HT-29 (cell line): Measurements from ENCODE around the gene NUMB. TPM values are rescaled to one million over a fixed set of nuclear protein-coding genes. Genes with fewer than 3 reads are reported as not detected.

ENCODE experiments used
- DNase-seq: peaks from one replicate; pipeline ENCODE4 v3.0.0-alpha.2; 2015; ENCODE audit warnings: low spot score
- total RNA-seq: library from RNA; depleted of rRNA; stranded (reverse); fragments of >200 nt; shearing (Covaris generic); gene quantifications from 2 replicates; pipeline ENCODE4 v1.2.3, GENCODE V29; 2014; rRNA removed

NUMB gene
- total RNA-seq, result 19.6 and 19.9 TPM in 2 replicates

DNA sequence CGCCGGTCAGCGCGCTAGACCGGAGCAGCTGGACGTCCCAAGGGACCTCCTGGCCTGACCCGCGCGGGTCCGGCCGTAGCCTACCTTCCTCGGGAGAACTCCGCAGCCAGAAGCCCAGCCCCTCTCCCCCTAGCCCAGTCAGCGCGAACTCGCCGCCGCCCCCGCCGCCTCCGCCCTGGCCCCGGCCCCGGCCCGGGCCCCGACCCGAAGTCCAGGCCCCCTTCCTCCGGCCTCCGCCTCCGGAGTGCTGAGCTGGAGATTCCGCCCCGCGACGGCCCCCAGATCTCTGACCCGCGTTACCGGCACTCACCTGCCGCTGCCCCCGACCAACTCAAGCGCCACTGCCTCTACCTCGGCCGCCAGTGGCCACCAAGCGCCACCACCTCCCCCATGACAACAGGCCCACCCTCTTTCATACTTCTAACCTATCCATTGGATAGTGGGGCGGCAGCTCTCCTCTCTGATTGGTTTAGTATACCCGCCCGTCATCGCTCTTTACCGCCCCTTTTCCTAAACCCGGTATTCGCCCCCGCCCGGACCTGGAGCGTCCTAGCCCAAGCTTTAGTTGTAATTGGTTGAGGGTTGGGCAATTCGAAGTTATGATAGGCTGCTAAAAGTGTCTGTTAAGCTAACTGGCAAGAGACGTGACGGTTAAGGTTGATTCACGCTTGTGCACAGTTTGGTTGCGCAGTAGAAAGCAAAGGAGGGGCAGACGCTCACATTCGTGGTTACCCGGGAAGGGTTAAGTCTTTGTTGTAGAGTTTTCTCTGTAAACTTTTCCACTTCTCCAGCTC lies at the start of gene NUMB:
NUMB (minus strand) TSS at position 364 of the 794 bp plus-strand sequence. CDS start 102,795 bp downstream, outside the sequence.
- peak; percentile 97 for DNase-seq

GRCh38 chr14:73503648-73504047 lies 45.3 kb upstream of the NUMB start:
- no peak for DNase-seq

- no peak for DNase-seq
These were observed 43.8 kb upstream of the NUMB start for GRCh38 chr14:73502017-73502619.

DNA sequence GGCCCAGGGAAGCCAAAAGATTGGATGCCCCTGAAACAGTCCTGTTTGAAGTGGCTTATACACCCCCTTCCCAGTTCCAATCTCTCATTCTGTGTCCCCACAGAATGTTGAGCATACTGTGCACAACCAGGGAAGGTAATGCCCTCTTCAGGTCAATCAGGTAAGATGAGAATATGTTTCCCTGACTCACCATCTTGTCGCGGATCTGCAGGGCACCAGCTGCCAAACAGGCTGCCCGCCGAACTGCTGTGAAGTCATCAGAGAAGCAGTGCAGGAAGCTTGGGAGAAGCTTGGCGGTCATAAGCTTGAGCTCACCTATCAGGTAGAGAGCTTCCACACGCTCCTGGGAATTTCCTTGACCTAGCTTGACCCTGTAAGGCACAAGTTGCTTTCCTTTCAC lies 42.0 kb upstream of the NUMB start:
- peak; percentile 35 for DNase-seq

GRCh38 chr14:73494593-73494992 lies 36.2 kb upstream of the NUMB start:
- DNase-seq, result no peak

GRCh38 chr14:73492670-73493069 lies 34.3 kb upstream of the NUMB start:
- no peak for DNase-seq

- DNase-seq, result no peak
These were observed 33.8 kb upstream of the NUMB start for GRCh38 chr14:73492043-73492552.

DNA sequence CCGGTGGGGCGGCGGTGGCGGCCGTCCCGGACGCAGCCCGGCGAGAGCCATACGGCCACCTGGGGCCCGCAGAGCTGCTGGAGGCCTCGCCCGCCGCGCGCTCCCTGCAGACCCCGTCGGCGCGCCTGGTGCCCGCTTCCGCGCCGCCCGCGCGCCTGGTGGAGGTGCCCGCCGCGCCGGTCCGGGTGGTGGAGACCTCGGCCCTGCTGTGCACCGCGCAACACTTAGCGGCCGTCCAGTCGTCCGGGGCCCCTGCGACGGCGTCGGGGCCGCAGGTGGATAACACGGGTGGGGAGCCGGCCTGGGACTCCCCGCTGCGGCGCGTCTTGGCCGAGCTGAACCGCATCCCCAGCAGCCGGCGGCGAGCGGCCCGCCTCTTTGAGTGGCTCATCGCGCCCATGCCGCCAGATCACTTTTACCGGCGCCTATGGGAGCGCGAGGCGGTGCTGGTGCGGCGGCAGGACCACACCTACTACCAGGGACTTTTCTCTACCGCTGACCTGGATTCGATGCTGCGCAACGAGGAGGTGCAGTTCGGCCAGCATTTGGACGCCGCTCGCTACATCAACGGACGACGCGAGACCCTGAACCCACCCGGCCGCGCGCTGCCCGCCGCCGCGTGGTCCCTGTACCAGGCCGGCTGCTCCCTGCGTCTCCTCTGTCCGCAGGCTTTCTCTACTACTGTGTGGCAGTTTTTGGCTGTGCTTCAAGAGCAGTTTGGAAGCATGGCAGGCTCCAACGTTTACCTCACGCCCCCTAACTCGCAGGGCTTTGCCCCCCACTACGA lies 33.1 kb upstream of the NUMB start:
- DNase-seq, result peak; percentile 54

DNA sequence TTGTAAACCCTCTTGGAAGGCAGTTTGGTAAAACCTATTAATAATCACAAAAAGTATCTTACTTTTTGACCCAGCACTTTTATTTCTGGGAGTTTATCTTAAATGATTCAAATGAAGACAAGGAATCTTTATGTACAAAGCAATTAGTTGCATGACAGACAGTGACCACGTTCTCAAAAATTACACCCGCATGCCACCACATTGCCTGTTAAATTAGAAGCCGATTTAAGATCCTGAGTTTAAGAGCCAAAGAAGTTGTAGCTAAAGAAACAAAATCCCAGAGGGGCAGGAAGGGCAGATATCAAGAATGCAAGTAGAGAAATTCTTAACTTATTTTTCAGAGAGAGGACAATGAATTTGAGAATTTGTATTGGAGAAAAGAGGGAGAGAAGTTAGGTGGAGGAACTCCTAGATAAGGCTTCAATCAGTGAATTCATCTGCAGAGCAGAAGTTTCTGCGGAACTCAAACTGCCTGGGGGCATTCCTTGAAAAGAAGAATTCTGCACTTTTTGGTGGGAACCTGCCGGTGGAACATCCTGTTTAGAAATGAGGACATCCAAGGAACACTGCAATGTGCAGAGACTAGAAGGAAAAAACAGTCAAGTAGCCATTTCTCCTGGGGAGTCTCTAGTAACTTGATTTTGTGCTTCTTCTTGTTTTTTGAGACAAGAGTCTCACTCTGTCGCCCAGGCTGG lies 31.3 kb upstream of the NUMB start:
- DNase-seq, result no peak

- no peak for DNase-seq
These were observed 20.3 kb upstream of the NUMB start for GRCh38 chr14:73478684-73479083.

DNA sequence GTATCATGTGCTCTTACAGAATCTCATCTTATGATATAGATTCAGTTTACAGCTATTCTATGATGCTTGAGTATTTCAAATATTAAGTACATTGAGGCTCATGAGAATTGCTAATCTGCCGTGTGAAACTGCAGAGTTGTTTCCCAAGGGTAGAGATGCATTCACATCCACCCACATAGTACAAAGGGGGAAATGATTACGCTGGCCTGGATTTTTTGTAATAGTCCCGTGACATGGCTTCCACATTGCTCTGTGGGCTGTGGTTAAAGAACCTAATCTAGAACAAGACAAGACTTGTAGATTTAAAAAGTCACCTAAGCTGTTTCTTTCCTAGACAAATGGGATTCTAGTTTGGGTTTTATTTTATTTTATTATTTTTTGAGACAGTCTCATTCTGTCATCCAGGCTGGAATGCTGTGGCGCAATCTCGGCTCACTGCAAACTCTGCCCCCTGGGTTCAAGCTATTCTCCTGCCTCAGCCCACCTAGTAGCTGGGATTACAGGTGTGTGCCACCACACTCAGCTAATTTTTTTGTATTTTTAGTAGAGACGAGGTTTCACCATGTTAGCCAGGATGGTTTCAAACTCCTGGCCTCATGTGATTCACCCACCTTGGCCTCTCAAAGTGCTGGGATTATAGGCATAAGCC lies 19.4 kb upstream of the NUMB start:
- DNase-seq, result no peak

DNA sequence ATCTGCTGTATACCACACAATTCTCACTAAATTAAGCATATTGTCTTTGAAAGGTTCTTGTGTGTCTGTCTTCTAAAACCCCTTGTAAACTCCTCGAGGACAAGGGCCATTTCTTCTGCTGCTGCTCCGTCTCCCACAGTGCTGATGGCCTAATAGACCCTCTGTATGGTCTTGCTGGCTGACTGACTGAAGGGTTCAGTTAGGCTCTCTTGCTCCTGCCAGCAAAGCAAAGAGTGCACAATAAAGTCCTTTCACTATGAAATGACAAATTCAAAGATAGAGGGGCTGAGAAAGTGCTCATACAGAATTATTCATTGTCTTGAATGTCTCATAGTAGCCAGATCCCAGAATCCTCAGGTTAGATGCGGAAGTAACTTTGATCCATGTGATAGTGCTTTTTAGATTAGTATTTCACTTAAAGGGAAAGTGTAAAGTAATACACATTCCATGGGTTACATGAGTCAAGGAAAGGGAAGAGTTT lies 18.1 kb upstream of the NUMB start:
- DNase-seq, result no peak

DNA sequence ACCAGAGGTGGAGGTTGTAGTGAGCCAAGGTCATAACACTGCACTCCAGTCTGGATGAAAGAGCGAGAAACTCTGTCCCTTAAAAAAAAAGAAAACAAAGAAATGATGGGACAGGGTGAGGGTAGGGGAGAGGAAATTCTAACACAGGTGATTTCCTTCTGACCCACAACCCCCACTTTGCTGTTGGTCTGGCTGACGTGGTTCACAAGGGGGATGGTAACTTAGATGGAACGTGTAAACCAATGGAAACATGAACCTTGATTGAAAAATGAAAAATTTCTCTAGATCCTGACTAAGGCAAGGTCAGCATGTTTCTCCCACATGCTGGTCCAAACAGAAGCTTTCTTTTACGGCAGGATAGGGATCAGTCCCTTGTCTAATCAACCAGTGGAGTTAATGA lies 16.6 kb upstream of the NUMB start:
- no peak for DNase-seq

DNA sequence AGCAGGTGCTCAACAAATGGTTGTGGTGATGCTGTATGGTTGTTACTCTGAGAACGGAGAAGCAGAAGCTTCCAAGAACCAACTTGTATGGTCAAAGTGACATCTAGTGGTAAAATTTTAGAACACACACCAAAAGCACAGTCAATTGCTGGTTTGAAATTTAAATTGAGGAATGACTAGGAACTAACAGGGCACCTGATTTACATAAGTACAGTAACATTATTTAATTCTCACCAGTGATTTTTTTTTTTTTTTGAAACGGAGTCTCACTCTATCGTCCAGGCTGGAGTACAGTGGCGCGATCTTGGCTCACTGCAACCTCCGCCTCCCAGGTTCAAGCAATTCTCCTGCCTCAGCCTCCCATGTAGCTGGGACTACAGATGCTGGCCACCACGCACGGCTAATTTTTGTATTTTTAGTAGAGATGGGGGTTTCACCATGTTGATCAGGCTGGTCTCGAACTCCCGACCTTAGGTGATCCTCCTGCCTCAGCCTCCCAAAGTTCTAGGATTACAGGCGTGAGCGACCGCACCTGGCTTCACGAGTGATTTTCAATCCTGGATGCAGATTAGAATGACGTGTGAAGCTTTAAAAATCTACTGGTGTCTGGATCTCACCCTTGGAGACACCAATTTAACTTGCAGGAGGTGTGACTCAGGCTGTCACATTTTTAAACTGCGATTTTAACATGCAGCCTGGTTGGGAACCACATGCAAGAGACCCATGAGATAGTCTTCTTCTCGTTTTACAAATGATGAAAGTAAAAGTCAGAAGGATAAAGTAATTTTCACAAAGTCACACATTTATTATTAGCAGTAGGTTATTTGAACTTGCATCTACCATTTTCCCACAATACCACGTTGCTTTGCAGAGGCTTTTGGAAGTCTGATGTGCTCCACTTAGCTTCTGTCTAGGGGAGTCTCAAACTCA lies 14.1 kb upstream of the NUMB start:
- DNase-seq, result peak; percentile 66

DNA sequence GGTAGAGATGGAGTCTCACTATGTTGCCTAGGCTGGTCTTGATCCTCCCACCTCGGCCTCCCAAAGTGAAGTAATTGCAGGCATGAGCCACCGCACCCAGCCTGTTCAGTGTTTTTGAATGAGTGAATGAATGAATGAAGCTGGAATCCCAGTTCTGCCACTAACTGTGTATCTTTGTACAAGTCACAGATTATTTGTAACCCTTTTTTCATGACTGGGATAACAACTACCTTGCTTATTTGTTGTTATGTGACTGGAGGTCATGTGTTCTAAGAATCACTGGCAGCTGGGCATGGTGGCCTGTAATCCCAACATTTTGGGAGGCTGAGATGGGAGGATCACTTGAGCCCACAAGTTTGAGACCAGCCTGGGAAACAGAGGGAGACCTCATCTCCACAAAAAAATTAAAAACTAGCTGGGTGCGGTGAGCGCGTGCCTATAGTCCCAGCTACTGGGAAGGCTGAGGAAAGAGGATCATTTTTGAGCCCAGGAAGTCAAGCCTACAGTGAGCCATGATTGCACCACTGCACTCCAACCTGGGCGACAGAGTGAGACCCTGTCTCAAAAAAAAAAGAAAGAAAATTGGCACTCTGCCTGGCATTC lies 13.3 kb upstream of the NUMB start:
- no peak for DNase-seq

GRCh38 chr14:73468828-73469375 lies 10.6 kb upstream of the NUMB start:
- DNase-seq, result no peak

DNA sequence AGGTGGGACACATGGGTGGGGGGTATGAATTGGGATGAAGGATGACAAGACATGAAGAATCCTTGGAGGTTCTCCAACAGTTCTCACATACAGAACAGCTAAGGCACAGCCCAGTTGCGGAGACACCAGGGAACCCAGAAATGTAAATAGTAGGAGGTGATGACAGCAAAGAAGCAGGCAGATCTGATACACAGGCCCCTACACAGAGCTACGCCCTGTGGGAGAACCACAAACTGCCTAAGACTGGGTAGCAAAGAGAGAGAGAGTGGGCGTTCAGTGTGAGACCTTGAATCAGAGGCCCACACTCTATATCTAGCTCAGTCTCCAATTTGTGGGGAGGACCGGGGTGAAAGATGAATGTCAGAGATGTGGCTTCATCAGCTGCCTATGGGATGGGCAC lies 9.5 kb upstream of the NUMB start:
- DNase-seq, result no peak

- DNase-seq, result no peak
These were observed 9.0 kb upstream of the NUMB start for GRCh38 chr14:73467377-73467776.

- DNase-seq, result no peak
These were observed 8.5 kb upstream of the NUMB start for GRCh38 chr14:73466861-73467260.
